Lower leg skin (tissue), 3 donors: Measurements from ENCODE around the gene IQCH.

ENCODE experiments used
- POLR2A ChIP-seq, 2 donors: fragments of 450-650 bp; IDR thresholded peaks; one replicate each; pipeline ENCODE4 v1.6.1; 2016 to 2017; ENCODE audit warnings: antibody characterized with exemption in 2 of 2, mild to moderate bottlenecking in 1 of 2, moderate library complexity in 1 of 2
- TF ChIP-seq, protein P1 (sequence below), 3 donors: fragments of 450-650 bp; IDR thresholded peaks; one replicate each; pipeline ENCODE4 v1.5.1; 2016; ENCODE audit warnings: antibody characterized with exemption in 3 of 3, mild to moderate bottlenecking in 3 of 3, moderate library complexity in 2 of 3

DNA sequence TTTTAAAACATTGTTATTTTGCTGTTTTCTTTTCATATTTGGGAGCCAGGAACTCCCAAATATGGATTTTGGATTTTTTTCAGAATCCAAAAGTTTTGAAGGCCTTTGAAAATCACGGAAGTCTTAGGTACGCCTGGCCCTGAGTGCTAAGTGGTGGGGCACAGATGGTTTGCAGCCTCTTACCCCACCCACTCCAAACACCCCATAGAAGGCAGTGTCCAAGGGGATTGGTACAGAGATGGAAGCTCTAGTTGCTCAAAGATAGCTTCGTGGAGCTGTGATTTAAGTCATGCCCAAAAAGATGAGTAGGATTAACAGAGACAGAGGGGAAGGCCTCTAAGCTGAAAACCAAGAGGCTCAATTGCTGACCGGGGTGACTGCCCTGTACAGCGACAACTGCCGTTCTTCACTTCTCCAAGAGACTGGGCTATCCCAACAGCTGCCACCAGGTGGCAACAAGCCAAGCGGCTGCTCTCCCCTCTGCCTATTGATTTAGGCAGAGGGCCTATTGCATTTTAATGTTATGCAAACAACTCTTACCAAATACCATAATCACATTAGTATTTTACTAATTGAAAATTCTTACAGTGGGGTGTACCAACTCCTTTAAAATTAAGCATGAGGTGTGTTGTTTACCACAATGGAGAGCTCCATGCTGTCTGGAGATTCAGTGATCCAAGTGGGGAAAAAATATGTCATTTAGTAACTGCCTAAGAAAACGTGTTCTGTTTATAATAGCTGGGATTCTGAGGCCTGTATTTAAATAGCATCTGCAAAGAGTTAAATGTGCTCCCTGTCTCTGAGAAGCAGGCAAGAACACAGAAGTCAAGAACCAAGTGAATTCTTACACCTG lies 202.3 kb downstream of the IQCH start:
- TF ChIP-seq, protein P1, sequence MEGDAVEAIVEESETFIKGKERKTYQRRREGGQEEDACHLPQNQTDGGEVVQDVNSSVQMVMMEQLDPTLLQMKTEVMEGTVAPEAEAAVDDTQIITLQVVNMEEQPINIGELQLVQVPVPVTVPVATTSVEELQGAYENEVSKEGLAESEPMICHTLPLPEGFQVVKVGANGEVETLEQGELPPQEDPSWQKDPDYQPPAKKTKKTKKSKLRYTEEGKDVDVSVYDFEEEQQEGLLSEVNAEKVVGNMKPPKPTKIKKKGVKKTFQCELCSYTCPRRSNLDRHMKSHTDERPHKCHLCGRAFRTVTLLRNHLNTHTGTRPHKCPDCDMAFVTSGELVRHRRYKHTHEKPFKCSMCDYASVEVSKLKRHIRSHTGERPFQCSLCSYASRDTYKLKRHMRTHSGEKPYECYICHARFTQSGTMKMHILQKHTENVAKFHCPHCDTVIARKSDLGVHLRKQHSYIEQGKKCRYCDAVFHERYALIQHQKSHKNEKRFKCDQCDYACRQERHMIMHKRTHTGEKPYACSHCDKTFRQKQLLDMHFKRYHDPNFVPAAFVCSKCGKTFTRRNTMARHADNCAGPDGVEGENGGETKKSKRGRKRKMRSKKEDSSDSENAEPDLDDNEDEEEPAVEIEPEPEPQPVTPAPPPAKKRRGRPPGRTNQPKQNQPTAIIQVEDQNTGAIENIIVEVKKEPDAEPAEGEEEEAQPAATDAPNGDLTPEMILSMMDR (IDR thresholded peaks at IDR 0.05) = peak in 1 of 3 donors; percentile 52
- TF ChIP-seq POLR2A (IDR thresholded peaks at IDR 0.05) = no peak
